ENCODE data around the gene GCSAM.

The GCSAM gene

DNA sequence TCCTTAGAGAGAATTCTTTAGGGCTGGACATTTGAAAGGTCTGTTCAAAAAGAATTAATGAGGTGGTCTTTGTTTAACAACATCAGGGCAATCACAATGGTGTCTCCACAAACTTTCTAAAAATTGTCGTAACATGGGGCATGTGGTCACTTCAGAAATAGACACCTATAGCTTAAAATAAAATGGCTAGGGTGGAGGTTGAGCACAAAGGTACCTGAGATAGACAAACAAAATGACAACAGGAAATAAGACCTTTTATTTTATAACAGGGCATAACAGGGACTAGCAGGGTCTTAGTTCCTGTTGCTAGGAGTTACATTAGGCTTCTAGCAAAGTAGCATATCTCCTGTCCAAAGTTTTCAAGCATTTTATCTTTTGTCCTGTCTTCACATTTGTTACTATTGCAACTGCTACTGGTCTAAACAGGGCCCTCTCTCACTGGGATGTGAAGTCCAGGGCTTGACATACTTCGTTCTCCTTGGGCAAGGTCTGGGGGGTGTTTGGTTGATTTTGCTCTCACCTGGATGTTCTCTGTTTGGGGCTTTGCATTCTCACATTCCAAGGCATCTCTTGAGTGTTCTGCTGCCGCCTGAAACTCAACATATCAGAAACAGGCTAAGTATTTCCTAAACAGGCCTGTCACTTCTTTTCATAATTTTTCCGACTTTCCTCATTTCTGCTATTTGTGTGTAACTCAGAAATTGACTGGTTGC is 3.0 kb downstream of the GCSAM start:
- no peak for DNase-seq

GRCh38 chr3:112128843-112129727 is 4.0 kb downstream of the GCSAM start:
- DNase-seq, result no peak

DNA sequence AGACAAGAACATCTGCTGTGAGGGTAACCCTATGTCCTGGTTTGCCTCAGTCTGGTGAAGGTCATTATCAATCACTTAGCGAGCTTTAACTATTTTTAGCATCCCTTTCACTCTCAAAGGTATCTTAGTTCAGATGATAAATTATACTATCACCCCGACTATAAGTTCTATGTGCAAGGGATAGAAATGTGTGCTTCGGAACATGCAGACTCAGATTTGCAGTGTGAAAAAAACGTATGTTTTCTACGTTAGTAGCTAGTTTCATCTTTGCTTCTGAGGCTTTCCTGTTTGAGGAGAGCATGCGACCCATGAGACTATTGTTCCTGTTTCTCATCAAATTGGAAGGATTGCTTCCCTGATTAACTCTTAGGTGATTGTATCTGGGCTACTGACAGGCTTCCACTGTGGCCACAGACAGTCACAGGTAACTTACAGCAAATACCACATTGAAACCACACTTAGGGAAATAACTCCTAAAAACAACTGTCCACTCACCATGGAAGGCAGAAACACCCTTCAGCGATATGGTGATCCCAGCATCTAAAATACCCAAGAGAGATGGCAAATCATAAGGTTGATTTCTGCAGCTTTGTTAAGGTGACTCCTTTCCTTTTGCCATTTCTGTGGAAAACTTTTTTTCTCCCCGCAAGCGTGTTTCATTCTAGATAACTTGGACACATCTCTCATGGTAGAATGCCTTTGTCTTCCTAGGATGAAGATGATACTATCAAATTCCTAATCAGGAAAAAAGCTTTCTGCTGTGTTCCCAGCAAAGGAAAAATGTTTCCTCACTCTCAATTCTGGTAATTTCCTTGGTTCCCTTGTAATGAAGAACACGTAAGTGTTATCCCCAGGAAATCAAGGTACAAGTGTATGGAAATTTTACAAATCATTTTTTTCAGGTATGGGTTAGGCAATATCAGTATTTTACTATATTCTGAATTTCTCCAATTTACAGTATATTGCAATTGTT is 5.2 kb downstream of the GCSAM start:
- no peak for DNase-seq

- no peak for DNase-seq
These were observed 6.5 kb downstream of the GCSAM start for GRCh38 chr3:112126511-112126911.

- no peak for DNase-seq
These were observed 8.0 kb downstream of the GCSAM start for GRCh38 chr3:112124907-112125607.

- no peak for DNase-seq
These were observed 9.5 kb downstream of the GCSAM start for GRCh38 chr3:112123548-112123947.

DNA sequence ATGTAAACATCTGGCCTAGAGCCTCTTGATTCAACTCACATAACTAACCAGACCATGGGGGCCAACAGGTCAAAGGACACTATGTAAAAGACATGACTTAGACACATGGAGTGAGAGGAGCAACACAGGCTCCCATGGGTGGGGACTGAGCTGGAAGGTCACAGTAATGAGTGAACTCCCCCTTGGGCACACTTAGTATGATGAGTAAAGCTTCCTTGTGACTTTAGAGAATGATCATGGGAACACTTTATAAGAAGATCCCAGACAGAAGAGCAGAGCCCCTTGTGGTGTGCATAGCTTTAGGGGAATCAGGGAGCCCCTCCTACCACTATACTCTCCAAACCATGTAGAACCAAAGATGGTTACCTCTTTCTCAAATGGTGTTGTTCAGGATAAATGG is 10.2 kb downstream of the GCSAM start:
- no peak for DNase-seq

DNA sequence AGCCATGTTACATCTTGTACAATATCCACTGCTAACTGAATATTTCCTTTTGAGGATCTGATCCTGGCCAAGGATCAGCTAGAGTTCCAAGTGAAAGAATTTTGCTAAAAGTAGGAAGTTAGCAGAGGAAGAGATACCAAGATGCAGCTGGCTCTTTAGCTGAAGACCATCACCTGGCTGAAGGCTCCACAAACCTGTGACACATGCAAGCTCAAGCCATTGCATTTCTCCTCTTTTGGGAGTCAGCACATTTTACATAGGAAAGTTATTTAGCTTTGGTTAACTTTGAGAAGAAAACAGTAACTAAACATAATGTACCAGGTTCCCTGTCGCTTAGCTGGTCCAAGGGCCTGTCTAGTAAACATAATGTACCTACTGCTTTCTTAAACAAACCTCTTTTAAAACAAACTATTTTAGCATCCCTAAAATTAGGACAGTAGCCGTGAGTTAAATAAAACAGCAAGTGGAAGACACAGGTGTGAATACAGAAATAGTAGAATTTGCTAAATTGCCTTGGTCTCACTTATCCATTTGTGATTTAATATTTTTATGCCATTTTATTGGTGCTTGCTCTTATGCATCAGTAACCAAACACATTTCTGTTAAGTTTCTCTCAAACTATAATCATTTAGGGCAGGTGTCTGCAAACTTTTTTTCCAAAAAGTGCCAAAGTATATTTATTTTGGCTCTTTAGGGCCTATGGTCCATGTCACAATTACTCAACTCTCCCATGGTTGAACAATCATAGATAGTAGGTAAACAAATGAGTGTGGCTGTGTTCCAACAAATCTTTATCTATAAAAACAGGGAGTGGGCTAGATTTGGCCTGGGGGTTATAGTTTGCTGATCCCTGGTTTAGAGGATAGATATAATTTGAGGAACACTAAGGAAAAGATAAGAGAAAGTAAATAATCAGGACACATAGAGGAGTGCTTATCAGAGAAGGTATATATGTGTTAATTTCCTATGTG is 11.2 kb downstream of the GCSAM start:
- no peak for DNase-seq

- no peak for DNase-seq
These were observed 12.8 kb downstream of the GCSAM start for GRCh38 chr3:112119962-112120836.

DNA sequence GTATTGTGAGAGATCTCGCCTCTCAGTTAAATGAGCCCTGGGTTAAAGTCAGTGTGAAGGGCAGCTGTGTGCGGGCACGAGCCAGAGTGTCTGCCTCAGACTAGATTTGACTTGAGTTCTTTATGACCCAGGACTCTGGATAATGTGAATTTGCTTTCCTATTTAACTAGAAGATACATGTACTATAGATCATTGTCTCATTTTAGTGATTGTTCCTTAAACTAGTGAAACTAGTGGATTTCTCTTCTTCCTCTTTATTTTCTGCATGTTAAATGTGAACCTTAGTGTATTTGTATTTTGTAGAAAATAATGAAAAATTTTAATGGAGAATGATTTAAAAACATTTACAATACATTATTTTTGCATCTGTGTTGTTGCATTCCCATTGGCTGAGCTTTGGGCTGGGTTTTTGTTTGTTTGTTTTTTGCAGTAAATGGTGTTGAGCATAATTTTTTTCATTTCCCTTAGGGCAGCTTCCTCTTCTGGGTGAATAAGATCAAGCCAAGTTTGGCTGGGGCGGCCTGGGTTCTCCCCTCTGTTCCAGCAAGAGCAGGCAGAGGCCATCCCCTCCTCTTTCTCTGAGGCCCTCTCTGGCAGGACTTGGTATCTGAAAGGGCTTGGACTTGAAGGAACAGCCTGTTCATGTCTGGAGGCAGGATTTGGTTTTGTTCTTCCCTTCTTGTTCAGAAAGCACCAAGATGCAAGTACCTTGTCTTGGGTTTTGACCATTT is 15.0 kb downstream of the GCSAM start:
- peak in 20 of 56 donors; percentile 0 to 55 (median 8) for DNase-seq

GRCh38 chr3:112117415-112117814 is 15.6 kb downstream of the GCSAM start:
- no peak for DNase-seq

GRCh38 chr3:112116748-112117186 is 16.3 kb downstream of the GCSAM start:
- DNase-seq, result no peak

DNA sequence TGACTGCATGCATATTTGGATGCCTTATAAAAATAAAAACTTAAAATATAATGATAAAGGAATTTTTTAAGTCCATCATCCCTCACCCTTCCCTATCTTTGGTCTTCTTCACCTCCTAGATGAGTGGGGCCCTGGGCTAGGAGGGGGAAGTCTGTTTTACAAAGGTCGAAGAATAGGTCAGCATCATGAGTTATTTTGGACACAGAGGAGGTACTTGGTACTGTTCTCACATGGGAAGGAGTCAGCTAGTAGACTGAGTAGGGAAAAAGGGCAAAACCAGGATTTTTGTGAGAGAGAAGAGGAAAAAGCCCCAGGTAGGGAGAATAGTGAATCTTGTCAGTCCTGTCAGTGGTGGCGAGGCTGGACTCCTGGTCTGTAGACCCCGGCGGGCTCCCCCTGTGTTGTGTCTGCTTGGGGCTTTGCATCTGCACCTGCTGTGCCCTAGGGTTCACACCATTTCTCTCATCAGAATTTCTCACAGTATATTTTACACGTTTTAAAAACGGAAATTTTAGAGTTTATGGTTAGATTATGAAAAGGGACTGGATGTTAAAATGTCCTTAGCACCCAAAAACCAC is 17.2 kb downstream of the GCSAM start:
- DNase-seq, result no peak

- no peak for DNase-seq
These were observed 17.8 kb downstream of the GCSAM start for GRCh38 chr3:112115161-112115739.

DNA sequence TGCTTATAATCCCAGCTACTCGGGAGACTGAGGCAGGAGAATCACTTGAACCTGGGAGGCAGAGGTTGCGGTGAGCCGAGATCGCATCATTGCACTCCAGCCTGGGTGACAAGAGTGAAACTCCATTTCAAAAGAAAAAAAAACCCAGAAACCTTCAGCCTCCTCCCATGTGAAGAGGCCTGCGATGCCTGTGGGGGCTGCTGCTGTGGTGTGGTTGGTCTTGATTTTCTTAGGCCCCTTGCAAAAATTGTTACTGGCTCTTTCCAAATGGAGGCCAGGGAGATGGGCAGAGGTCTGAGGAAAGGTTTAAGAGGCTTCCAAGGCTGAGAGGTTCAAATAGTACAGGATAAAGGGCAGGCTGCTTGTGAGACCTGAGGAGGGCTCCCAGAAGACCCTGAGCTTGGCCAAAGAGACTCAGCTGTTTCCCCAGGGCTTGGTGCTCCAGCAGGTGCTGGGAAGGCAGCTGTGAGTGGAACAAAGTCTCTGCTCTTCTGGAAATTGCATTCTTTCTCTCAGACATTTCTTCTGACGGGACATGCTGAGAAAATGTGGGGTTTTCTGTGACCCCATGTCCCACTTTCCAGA is 18.4 kb downstream of the GCSAM start:
- no peak for DNase-seq

DNA sequence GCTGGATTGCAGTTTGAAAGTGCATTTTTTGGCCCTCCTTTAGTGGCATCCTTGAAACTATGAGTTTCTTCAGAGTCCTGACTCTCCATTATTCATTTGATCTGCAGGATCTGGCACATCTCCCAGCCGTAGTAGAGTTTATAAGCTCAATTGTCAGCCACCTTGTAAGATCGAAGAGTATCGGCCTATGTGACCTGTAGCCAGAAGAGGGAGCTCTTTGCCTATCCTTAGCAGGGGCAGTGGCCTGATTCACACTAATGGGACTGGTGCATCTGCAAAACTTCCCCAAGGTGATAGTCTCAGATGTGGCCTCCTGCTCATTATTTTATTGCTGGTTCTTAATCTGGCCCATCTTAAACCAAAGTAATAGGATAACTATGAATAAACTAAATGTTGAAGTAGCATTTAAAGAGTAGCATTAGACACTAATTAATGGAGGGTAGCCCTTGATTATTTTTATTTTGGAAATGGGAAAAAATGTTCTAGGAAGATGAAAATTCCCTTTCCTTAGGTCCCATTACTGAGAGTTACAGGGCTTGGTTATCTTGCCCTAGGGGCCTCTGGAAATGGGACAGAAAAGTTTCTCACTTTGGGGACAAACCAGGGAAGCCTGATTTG is 21.2 kb downstream of the GCSAM start:
- peak in 23 of 56 donors; percentile 1 to 44 (median 11) for DNase-seq
